GM19035 (cell line): ENCODE results near the gene ATP2B1.
"Not testable (repeated sequence)": the region's sequence is repeated elsewhere in the genome, so short reads cannot be mapped to it uniquely, and the experiment has no call there.

ENCODE experiments used
- ATAC-seq: cut with Tn5 transposase; IDR thresholded peaks from one replicate; pipeline ENCODE4 v1.9.1; 2021; ENCODE audit not compliant: unreplicated experiment

The ATP2B1 gene

GRCh38 chr12:89708565-89709156, at the start of gene ATP2B1:
TSS of gene ATP2B1 (minus strand) at chr12:89708838. CDS start at chr12:89655886, 52,952 bp downstream.
- peak; percentile 53 for ATAC-seq

- ATAC-seq, result not testable (repeated sequence)
Observed at GRCh38 chr12:89757987-89758386, 49.3 kb upstream of the ATP2B1 start.

GRCh38 chr12:89756585-89757398, 48.2 kb upstream of the ATP2B1 start:
- peak; percentile 95 for ATAC-seq

GRCh38 chr12:89756194-89756584, 47.6 kb upstream of the ATP2B1 start:
- peak; percentile 19 for ATAC-seq

GRCh38 chr12:89753997-89754396, 45.4 kb upstream of the ATP2B1 start:
- no peak for ATAC-seq

- no peak for ATAC-seq
Observed at GRCh38 chr12:89752341-89752740, 43.7 kb upstream of the ATP2B1 start.

- no peak for ATAC-seq
Observed at GRCh38 chr12:89750389-89751351, 42.0 kb upstream of the ATP2B1 start.

- no peak for ATAC-seq
Observed at GRCh38 chr12:89748791-89749190, 40.2 kb upstream of the ATP2B1 start.

GRCh38 chr12:89745286-89745685, 36.6 kb upstream of the ATP2B1 start:
- ATAC-seq, result no peak

- ATAC-seq, result no peak
Observed at GRCh38 chr12:89742337-89743022, 33.8 kb upstream of the ATP2B1 start.

- no peak for ATAC-seq
Observed at GRCh38 chr12:89740943-89741342, 32.3 kb upstream of the ATP2B1 start.

GRCh38 chr12:89736995-89737394, 28.4 kb upstream of the ATP2B1 start:
- ATAC-seq, result no peak

- ATAC-seq, result no peak
Observed at GRCh38 chr12:89733579-89734201, 25.1 kb upstream of the ATP2B1 start.

- ATAC-seq, result no peak
Observed at GRCh38 chr12:89732522-89732921, 23.9 kb upstream of the ATP2B1 start.

- no peak for ATAC-seq
Observed at GRCh38 chr12:89731614-89732013, 23.0 kb upstream of the ATP2B1 start.

GRCh38 chr12:89731089-89731488, 22.5 kb upstream of the ATP2B1 start:
- no peak for ATAC-seq

GRCh38 chr12:89729946-89730459, 21.4 kb upstream of the ATP2B1 start:
- ATAC-seq, result no peak

GRCh38 chr12:89723276-89723675, 14.6 kb upstream of the ATP2B1 start:
- no peak for ATAC-seq

GRCh38 chr12:89721291-89721987, 12.8 kb upstream of the ATP2B1 start:
- peak; percentile 94 for ATAC-seq
